ENCODE measurements around the gene SUSD2.
A peak's percentile ranks its signal among the peaks of the same experiment; 100 is the strongest.
"Not testable (repeated sequence)": the region's sequence is repeated elsewhere in the genome, so short reads cannot be mapped to it uniquely, and the experiment has no call there.

SUSD2 gene

GRCh38 chr22:24190596-24191208 is 9.4 kb downstream of the SUSD2 start:
- no peak for DNase-seq

DNA sequence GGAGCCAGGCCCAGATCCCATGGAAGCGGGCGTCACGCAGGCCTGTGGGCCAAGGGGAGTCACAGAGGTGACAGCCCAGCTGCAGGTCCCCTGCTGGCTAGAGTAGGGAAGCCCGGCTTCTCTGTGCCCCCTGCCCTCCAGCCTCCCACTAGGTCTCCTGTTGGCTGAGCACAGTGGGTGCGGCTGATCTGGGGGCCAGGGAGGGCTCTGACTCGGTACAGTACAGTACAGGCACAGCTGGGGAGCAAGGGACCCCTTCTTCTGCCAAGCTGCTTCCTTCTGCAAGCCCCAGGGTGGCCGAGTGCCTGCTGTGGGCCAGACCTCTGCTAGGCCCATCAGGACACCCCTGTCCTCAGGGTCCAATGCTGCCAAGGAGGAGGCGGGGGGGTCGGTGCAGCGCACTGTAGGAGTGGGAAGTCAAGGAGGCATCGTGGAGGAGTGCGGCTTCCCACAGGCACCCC is 10.1 kb downstream of the SUSD2 start:
- no peak for DNase-seq

- no peak for DNase-seq
Measured at GRCh38 chr22:24191893-24192292, 10.6 kb downstream of the SUSD2 start.

- DNase-seq = no peak
Measured at GRCh38 chr22:24198682-24199052, 17.4 kb downstream of the SUSD2 start.

DNA sequence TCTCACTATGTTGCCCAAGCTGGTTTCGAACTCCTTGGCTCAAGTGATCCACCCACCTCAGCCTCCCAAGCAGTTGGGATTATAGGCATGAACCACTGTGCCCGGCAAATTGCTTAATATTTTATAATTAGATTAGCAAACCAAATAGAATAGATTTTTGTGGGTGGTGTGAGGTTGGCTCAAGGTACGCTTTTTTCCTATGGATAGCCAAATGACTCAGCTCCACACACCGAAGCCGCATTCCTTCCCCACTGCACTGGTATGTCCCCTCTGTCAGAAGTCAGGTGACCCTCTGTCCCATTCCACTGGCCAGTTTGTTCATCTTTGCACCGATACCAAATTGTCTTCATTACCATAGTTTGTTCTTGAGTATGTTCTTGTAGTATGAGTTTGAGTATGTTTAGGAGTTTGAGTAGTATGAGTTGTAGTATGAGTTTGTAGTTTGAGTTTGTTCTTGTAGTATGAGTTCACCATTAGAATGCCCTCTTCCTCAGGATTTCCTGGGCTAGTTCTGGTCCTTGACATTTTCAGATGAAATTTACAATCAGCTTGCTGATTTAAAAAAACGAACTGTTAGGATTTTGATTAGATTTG is 19.4 kb downstream of the SUSD2 start:
- no peak for DNase-seq

DNA sequence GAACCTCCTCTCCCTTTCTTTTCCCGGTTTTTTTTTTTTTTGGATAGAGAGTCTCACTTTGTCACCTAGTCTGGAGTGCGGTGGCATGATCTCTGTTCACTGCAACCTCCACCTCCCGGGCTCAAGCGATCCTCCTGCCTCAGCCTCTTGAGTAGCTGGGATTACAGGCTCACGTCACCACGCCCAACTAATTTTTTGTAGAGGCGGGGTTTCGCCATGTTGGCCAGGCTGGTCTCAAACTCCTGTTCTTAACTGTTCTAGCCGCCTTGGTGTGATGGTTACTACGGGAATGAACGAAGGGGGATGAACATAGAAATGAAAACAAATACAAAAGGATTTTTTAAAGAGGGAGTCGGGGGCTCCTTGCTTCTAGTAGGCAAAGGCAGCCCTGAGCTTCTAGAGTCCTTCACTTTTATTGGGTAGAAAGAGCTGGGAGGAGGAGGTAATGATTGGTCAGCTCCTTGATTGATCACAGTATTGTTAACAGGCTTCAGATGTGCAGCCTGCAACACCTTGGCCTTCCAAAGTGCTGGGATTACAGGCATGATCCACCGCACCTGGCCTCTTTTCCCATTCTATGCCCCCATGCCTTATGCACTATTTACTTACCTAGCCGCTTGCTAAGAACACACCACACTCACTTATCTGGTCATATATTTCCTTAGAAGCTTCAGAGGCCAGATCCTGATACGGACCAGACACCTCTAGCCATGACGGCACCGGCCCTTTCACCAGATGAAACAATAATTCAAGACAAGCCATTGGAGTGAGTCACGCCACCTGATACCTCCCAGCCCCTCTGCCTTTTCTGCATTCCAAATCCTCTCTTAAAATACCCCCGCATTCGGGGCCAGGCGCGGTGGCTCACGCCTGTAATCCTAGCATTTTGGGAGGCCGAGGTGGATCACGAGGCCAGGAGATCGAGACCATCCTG is 20.7 kb downstream of the SUSD2 start:
- DNase-seq = no peak

- not testable (repeated sequence) for DNase-seq
Measured at GRCh38 chr22:24203856-24204255, 22.6 kb downstream of the SUSD2 start.

DNA sequence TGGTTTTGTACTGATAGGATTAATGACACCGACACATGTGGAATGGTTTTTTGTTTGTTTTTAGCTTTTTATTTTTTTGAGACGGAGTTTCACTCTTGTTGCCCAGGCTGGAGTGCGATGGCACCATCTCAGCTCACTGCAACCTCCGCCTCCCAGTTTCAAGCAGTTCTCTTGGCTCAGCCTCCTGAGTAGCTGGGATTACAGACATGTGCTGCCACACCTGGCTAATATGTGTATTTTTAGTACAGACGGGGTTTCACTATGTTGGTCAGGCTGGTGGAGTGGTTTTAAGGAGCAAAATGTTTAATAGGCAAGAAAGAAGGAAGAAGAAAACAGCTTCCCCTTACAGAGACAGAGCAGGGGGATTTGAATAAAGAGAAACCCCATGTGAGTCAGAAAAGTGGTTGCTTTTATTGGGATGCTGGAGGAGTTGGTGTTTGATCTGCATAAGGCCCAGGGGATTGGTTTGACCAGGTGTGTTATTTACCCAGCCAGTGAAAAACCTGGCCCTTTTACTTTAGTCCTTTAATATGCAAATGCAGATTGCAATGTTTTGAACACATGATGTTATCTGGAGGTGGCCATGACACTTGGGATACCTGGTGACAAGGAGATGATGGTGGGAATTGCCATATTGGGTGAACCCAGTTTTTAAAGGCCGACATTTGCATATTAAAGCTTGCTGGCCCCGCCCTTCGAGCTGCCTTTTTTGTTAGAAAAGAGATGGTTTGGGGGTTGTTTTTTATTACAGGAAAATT is 24.3 kb downstream of the SUSD2 start:
- peak; percentile 26 for DNase-seq

GRCh38 chr22:24206460-24207263 is 25.4 kb downstream of the SUSD2 start:
- DNase-seq = peak; percentile 76

DNA sequence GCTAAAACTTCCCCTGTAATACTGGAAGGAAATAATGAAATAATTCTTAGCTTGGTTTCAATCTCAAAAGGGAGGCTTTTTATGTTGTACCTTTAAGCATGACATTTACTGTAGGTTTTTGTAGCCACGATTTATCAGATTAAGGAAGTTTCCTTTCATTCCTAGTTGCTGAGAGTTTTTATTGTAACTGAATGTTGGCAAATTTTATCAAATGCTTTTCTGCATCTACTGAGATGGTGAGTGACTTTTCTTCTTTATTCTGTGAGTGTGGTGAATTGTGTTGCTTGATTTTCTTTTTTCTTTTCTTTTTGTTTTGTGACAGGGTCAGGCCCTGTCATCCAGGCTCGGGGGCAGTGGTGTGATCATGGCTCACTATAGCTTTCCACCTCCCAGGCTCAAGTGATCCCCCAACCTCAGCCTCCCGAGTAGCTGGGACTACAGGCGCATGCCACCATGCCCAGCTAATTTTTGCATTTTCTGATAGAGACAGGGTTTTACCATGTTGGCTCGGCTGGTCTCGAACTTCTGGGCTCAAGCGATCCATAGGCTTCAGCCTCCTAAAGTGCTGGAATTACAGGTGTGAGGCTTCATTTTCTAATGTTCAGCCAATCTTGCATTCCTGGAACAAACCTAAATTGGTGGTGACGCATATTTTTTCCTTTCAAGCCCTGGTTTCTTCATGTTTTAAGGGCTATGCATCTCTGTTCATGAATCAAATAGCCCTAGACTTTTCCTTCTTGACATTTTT is 26.2 kb downstream of the SUSD2 start:
- DNase-seq = peak; percentile 67

DNA sequence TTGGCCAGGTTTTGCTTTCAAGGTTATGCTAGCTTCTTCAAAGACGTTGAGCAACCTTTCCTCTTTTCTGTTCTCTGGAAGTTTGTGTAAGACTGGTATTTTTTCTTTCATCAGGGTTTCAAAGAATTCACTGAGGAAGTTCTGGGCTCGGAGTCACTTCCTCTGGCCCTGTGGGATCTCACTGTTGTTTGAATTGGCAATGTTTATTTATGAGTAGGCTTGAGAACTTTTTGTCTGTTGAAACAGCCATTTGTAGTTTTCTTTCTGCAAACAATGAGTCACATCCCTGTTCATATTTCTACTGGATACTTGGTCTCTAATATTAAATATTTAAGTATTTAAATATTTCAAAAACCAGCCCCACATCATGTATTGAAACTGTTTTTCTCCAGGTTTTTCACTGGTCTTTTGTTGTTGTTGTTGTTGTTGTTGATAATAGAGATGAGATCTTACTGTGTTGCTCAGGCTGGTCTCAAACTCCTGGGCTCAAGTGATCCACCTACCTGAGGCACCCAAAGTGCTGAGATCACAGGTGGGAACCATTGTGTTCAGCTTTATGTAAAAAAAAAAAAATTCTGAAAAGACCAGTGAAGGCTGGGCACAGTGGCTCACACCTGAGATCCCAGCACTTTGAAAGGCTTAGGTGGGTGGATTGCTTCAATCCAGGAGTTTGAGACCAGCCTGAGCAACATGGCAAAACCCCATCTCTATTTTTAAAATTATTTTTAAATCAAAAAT is 26.9 kb downstream of the SUSD2 start:
- peak; percentile 80 for DNase-seq

- DNase-seq = no peak
Measured at GRCh38 chr22:24209016-24209415, 27.7 kb downstream of the SUSD2 start.

DNA sequence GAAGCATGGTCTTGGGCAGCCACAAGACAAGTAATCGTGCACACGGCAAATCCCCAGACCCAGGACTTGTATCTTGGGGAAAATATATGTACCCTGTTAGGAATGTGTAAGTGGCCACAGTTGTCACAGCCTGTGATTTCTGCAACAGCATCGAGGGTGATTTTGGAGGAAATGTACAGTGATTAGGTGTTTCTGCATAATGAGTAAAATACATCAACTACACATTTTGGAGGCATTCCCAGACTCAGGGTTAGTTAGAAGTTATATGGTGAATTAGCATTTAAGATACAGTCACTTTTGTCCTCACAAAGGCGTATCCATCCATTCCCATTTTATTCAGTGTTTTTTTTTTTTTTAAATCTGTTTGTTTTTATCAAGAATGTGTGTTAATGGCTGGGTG is 28.4 kb downstream of the SUSD2 start:
- DNase-seq = no peak

DNA sequence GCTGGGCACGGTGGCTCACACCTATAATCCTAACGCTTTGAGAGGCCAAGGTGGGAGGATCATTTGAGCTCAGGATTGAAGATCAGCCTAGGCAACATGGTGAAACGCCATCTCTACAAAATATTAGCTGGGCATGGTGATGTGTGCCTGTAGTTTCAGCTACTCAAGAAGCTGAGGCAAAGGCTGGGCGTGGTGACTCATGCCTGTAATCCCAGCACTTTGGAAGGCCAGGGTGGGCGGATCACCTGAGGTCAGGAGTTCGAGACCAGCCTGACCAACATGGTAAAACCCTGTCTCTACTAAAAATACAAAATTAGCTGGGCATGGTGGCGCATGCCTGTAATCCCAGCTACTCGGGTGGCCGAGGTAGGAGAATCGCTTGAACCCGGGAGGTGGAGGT is 29.1 kb downstream of the SUSD2 start:
- DNase-seq = not testable (repeated sequence)

GRCh38 chr22:24211716-24212115 is 30.4 kb downstream of the SUSD2 start:
- DNase-seq = not testable (repeated sequence)

- DNase-seq = not testable (repeated sequence)
Measured at GRCh38 chr22:24213111-24213510, 31.8 kb downstream of the SUSD2 start.

DNA sequence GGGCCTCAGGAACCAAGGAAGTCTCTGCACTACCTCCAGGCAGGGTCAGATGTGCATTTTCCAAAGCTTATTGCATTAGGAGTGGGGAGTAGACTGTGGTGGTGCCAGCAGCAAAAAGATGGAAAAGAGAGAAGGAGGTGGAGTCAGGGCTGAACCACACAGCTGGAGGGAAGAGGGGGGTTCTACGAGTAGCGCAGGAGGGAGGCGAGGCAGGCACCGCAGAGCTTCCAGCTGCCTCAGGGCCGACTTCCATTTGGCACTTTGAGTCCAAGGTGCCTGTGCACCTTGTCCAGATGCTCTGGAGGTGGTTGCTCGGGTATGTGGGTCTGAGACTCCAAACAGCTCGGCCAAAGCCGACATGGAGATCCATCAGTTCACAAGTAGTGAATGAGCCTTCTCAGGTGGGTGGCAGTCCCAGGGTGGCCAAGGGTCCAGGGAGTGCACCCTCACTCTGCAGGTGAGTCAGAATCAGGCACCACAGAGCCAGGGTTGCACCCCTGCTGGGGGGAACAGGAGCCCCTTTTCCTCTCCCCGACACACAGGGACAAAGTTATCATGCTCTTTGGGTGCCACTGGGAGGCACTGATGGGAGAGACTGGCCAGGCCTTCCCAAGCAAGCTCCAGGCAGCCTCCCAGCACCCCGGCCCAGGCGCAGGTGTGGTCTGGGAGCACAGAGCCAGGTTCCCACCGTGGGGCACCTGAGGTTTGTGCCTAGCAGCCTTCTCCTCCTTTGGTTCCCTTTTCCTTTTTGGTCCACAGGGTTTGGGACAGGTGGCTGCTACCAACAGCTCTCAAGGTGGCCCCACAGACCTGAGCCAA is 33.4 kb downstream of the SUSD2 start:
- DNase-seq = no peak

DNA sequence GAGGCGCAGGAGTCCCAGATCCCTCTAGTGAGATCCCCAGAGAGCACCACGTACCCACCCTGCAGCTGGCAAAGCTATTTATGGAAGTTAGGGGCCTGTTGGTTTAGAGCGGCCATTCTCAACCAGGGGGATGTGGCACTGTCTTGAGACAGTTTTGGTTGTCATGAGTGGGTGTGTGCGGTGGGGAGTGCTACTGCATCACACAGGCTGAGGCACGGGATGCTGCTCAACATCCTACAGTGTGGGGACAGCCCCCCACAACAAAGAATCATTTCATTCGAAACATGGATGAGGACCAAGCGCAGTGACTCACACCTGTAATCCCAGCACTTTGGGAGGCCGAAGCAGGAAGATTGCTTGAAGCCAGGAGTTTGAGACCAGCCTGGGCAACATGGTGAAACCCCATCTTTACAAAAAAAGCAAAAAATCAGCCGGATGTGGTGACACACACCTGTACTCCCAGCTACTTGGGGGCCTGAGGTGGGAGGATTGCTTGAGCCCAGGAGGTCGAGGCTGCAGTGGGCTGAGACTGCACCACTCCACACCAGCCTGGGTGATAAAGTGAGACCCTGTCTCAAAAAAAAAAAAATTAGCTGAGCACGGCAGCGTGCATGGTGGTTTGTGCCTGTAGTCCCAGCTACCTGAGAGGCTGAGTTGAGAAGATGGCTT is 35.4 kb downstream of the SUSD2 start:
- no peak for DNase-seq

GRCh38 chr22:24217384-24217783 is 36.1 kb downstream of the SUSD2 start:
- no peak for DNase-seq

Data from OCI-M1 (cell line).